Measurements from ENCODE around the gene ENDOV. TPM values are rescaled to one million over a fixed set of nuclear protein-coding genes. Genes with fewer than 3 reads are reported as not detected.

ENDOV gene
- total RNA-seq, 4 donors from 2014 or later: 9.5 to 33.3 (median 18.5) TPM

DNA sequence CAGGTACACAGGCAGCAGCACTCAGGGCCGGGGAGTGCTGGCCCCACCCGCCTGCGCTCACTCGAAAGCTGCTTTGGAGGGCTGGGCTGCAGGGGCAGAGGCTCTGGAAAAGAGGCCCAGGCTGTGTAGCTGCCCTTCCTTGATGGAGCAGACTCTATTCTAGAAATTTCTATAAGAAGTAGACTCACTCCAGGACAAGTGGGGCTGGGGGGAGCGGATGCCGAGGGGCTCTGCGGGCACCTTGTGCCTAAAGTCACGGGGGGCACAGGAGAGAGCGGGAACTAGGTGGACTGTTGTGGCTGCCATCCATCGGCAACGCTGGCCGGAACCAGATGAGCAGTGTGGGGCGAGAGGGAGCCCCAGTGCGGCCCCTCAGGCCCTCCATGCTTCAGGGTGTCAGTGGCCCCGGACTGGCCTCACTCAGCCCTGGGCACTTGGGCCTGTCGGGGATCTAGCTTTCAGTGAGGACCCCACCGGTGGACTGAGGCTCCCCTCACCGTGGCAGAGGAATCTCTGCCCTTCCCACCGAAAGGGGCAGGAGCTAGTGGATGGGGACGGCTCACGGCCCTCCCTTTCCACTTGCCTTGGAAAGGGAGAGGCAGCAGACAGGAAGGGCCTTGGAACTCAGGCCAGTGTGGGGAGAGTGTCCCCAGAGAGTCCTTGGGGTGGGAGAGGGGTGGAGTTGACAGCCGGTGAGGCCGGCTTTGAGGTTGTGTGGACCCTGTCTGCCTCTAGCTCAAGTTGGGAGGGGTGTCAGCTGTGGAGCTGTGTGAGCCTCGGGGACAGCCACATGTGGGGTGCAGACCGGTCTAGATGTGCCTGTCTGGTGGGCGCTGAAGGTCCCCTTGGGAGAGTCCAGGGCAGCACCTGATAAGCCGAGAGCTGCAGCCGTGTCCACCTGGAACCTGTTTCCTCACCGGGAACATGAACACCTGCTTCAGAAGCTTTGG, 16.6 kb downstream of the ENDOV start:
- no peaks in the 10 kb centered on the region for H3K36me3 ChIP-seq
- intact Hi-C loops (cut with DNase I; ENCODE audit: low total_unique reads): no loop called here
- no peaks in the 10 kb centered on the region for H3K27me3 ChIP-seq
- no peak for TF ChIP-seq POLR2A (IDR thresholded peaks at IDR 0.05)
- TF ChIP-seq, protein P1, sequence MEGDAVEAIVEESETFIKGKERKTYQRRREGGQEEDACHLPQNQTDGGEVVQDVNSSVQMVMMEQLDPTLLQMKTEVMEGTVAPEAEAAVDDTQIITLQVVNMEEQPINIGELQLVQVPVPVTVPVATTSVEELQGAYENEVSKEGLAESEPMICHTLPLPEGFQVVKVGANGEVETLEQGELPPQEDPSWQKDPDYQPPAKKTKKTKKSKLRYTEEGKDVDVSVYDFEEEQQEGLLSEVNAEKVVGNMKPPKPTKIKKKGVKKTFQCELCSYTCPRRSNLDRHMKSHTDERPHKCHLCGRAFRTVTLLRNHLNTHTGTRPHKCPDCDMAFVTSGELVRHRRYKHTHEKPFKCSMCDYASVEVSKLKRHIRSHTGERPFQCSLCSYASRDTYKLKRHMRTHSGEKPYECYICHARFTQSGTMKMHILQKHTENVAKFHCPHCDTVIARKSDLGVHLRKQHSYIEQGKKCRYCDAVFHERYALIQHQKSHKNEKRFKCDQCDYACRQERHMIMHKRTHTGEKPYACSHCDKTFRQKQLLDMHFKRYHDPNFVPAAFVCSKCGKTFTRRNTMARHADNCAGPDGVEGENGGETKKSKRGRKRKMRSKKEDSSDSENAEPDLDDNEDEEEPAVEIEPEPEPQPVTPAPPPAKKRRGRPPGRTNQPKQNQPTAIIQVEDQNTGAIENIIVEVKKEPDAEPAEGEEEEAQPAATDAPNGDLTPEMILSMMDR (IDR thresholded peaks at IDR 0.05): no peak
- no peaks in the 10 kb centered on the region for H3K4me1 ChIP-seq
- no peak for DNase-seq
- H3K27ac ChIP-seq: no peak overlapping the region
- H3K4me3 ChIP-seq: no peak overlapping the region
- H3K9me3 ChIP-seq: no peaks in the 10 kb centered on the region

DNA sequence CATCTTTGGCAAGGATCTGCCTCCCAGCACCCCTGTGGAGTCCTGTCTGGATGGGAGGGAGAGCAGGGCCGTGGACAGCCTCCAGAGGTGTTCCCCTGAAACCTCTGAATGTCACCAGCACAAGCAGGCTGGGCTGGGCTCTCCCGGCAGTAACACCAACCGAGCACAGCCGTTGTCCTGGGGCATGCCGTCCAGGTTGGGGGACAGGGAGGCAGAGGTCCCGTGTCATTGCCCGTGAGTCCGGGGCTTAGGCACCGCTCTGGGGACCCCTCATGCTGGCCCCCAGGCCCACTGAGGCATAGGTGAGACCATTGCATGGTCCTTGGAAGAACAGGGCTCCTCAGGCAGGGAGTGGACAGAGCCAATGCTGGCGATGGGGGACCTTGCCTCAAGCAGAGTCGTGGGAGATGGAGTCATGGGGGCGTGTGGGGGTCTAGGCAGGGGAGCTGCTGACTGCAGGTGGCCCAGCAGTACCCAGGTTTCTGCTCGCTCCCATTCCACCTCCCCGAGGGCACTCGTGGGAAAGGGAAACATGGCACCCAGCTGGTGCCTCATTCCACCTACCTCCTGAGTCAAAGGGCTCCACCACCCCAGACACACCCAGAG, 17.5 kb downstream of the ENDOV start:
- Histone ChIP-seq H3K27me3 (no peaks in the 10 kb centered on the region), H3K27ac (no peak overlapping the region), H3K4me3 (no peak overlapping the region), H3K36me3 (no peaks in the 10 kb centered on the region), H3K9me3 (no peaks in the 10 kb centered on the region), H3K4me1 (no peaks in the 10 kb centered on the region)
- TF ChIP-seq POLR2A (IDR thresholded peaks at IDR 0.05): no peak
- TF ChIP-seq, protein P1 (IDR thresholded peaks at IDR 0.05): no peak
- DNase-seq: no peak
- intact Hi-C loops (cut with DNase I; ENCODE audit: low total_unique reads): no loop called here

DNA sequence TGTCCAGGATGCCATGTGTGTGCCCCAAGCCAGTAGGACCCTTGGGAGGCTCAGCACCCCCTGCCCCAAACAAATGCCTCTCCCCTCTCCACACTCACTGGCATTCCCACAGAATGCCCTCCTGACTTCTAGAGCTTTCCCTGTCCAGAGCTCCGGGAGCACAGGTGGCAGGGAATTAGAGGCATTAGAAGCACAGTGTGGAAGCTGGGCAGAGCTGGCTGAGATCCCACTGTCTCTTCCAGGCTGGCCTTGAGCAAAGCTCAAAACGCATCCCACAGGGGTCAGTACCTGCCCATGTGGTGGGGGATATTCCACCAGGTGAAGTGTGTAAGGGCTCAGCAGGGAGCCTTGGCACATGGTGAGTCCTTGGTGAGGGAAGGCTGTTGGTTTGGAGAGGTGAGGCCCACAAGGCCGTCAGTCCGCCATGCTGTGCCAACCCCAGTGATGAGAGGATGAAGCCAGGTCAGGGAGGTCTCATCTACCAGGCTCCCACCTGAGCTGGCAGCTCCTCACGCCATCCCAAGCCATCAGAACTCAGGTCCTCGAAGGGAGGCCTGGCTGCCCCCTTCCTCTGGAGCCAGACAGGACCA, 18.1 kb downstream of the ENDOV start:
- intact Hi-C loops (cut with DNase I; ENCODE audit: low total_unique reads): no loop called here

DNA sequence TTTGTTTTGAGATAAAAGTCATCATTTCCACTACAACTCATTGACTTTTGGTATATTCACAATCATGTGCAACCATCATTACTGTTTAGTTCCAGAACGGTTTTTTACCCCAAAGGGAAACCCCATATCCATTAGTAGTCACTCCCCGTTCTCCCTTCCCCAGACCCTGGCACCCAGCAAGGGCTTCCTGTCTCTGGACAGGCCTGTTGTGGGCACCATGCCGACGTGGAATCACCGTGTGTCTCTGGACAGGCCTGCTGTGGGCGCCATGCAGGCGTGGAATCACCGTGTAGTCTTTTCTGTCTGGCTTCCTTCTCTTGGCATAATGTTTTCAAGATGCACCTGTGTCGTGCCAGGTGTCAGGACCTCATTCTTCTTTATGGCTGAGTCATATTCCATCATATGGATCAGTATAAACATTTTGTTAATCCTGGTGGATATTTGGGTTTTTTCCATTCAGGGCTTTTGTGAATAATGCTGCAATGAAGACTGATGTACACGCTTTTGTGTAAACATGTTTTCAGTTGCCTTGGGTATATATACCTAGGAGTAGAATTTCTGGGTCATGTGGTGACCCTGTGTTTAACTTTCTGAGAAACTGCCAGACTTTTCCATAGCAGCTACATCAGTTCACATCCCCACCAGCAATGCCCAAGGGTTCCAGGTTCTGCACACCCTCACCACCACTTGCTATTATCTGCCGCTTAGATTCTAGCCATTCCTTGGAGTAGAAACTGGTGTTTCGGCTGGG, 19.1 kb downstream of the ENDOV start:
- no peak for DNase-seq
- H3K4me1 ChIP-seq: no peaks in the 10 kb centered on the region
- H3K9me3 ChIP-seq: no peaks in the 10 kb centered on the region
- H3K36me3 ChIP-seq: no peaks in the 10 kb centered on the region
- intact Hi-C loops (cut with DNase I; ENCODE audit: low total_unique reads): no loop called here
- H3K4me3 ChIP-seq: no peak overlapping the region
- H3K27me3 ChIP-seq: no peaks in the 10 kb centered on the region
- TF ChIP-seq, protein P1 (IDR thresholded peaks at IDR 0.05): no peak
- TF ChIP-seq POLR2A (IDR thresholded peaks at IDR 0.05): no peak
- no peak overlapping the region for H3K27ac ChIP-seq

More for the DNA sequence above, 18.1 kb downstream of the ENDOV start:
- TF ChIP-seq, protein P1 (IDR thresholded peaks at IDR 0.05): no peak
- TF ChIP-seq POLR2A (IDR thresholded peaks at IDR 0.05): no peak
- H3K4me1 ChIP-seq: no peaks in the 10 kb centered on the region
- DNase-seq: no peak
- no peak overlapping the region for H3K27ac ChIP-seq
- no peak overlapping the region for H3K4me3 ChIP-seq
- no peaks in the 10 kb centered on the region for H3K27me3 ChIP-seq
- no peaks in the 10 kb centered on the region for H3K36me3 ChIP-seq
- no peaks in the 10 kb centered on the region for H3K9me3 ChIP-seq

Measured in uterus (tissue), 4 donors.